NCI-H748 (cell line): ENCODE measurements around the gene SLC25A33.
A peak's percentile ranks its signal among the peaks of the same experiment; 100 is the strongest.

Experiments used
- DNase-seq: peaks from one replicate; lab custom pipeline; 2025; ENCODE audit not compliant: unreplicated experiment; lab: John Stamatoyannopoulos, UW

Gene SLC25A33

DNA sequence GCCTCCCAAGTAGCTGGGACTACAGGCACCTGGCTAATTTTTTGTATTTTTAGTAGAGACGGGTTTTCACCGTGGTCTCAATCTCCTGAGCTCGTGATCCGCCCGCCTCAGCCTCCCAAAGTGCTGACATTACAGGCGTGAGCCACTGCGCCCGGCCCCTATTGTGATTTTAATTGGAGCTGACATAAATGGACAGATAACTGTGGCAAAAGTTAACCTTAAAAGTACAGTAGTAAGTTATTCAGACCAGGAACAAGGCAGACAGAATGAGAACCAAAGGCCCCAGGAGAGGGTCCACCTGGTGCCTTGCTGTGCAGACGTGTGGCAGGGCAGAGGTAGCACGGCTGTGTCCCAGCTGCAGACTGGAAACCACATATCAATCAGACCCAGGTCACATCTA lies 60.5 kb downstream of the SLC25A33 start:
- DNase-seq = no peak

DNA sequence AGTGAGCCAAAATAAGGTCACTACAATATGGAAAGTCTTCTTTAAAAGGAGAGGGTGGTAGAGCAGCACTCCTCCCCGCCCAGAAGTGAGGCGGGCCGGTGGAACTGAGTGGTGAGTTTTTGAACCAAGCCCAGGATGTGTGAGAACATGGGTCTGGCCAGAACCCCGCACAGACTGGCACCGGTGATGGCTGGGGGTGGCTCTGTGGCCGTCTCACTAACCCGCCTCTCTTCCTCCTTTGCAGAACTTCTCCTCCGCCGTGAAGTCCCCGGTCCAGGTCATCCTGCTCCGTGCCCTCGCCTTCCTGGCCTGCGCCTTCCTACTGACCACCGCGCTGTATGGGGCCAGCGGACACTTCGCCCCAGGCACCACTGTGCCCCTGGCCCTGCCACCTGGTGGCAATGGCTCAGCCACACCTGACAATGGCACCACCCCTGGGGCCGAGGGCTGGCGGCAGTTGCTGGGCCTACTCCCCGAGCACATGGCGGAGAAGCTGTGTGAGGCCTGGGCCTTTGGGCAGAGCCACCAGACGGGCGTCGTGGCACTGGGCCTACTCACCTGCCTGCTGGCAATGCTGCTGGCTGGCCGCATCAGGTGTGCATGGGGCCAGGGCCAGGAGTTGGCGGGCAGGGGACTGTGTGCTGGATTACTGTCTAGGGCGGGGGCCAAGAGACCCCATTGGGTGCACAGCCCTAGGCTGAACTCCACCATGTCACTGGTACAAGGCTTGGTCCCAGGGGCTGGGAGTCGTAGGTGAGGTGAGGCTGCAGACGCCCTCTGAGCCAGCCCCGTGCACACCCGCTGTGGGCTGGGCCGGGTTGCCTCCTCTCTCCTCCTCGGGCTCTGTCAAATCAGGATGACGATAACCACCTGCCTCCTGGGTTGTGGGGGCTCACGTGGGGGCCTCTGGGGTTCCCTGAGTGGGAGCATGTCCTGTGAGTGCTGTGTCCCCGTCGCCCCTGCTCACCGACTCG lies 61.9 kb downstream of the SLC25A33 start:
- DNase-seq = no peak

DNA sequence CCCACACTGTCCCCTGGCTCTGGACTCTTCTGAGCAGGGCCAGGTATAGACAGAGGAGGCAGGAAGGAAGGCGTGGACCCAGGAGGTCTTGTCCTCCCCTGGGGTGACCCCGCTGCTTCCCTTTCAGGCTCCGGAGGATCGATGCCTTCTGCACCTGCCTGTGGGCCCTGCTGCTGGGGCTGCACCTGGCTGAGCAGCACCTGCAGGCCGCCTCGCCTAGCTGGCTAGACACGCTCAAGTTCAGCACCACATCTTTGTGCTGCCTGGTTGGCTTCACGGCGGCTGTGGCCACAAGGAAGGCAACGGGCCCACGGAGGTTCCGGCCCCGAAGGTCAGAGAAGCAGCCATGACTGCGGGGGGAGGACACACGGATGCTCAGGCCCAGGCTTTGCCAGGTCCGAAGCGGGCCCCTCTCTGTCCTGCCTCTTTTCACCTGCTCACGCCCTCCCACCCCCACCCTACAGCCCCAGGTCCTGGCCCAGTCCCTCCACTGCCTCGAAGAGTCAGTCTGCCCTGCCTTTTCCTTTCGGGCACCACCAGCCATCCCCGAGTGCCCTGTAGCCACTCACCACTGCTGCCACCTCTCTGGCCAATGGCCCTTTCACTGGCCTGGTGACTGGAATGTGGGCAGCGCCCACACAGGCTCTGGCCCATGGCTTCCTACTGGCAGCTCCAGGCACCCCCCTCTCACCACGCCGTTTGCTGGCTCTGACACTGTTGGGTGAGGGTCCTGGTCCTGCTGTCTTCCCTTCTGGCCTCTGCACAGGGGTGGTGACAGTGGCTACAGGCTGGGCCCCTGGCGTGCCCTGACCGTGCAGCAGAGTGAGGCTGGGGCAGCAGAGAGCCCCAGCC lies 62.9 kb downstream of the SLC25A33 start:
- no peak for DNase-seq

DNA sequence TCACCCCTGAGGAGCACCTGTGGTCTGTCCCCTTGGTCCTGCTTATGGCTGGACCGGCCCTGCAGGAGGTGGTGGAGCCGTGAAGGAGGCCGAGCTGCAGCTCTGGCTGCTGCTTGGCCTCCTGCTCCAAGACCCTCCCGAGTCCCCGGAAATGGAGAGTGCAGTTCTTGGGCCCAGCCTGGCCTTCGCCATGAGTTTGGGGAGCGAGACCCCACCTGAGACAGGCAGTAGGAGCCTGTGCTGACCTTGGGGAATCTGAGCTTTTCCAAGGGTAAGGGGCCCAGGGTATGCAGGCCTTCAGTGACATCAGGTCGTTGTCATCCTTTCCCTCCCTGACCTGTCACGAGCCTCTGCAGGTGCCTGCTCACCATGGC lies 63.5 kb downstream of the SLC25A33 start:
- no peak for DNase-seq

DNA sequence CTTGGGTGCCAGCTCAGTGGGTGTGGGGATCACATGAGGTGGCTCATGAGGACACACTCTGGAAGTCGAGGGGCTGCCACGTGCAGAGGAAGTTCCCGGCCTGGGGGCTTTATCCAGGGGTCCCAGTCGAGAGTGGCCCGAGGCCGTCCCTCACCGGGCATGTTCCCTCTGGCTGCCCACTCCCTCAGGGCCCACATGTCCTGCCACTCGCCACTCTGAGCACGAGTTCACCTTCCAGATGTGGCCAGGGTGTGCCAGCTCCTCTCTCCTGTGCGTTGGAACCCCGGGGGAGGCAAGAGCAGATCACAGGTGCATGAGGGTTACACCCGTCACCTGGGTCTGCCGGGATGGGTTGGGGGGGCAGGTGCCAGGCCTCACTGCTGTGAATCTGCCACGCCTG lies 64.0 kb downstream of the SLC25A33 start:
- DNase-seq = no peak

DNA sequence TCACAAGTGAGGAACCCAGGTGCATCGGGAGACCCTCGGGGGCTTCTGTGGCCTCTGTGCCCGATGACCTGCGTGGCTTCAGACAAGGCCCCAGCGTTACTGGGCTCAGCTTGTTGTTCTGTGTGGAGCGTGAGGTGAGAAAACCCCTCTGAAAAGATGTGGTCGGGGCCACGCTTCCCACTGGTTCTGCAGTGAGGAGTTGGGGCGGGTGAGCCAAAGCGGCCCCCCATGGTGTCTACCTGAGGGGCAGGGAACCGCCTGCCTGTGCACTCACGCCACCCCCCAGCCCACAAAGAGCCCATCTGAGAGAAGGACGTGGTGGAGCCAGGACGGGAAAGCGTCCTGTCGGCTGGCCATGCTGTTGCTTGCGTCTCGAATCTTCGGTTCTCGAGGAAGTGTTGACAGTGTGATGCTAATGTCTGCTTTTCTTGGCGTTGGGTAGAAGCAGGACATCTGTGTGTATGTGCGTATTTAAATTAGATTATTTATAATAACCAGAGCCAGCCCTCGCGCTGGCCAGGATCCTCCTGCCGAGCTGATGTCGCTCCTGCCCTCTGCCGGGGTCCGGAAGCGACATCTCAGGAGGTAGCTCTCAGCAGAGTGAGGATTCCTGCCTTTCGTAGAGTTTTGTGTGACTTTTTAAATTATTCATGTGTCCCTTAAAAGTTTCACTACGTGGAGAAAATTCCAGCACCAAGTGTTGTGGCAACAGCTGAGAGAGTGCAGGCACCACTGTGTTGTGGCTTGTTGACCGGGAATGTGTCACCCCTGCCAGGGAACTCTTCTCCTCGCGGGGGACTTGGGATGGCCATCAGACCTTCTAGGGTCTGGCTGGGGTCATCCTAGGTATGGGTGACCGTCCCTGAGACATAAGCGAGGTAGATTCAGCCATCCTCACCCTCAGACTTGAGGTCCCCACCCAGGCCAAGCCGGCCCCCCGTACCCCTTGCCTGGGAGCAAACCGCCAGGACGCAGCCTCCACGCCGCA lies 64.8 kb downstream of the SLC25A33 start:
- no peak for DNase-seq

DNA sequence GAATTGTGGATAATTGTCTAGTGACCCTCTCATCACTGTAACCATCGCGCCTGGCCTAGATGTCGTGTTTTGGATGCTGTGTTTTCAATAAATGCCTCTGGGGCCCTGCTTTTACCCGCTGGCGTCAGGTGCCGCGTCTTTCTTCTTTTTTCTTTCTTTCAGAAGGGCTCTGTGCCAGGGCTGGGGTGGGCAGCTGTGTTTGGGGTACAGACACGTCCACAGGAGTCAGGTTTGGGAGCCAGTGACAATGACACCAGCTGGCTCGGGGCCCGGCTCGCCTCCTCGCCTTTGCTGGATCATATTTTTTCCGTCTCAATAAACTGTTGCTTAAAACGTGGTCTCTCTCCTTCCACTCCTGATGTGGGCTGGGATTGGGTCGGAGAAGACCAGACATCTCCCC lies 65.6 kb downstream of the SLC25A33 start:
- no peak for DNase-seq

DNA sequence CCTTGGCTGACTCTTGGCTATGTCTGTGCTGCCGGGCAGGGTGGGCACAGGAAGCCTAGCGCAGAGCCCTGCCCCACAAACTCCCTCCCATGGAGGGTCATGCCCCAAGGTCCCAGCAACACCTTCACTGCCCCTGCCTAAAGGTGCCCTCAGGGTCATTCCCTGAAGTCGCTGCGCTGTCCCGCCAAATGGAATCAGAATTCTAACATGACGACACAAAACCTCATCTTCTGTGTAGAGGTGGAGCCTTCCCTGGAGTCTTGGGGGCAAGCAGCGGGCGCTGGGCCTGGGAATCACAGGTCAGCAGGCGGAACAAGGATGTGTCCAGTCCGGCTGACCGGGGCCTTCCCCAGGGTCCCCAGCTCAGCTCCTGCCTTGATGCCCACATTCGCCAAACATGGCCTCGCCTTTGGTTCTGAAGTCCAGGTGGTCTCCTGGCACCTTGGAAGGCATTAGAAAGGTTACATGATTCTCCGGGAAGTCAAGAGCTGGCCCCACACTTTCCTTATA lies 66.7 kb downstream of the SLC25A33 start:
- no peak for DNase-seq

DNA sequence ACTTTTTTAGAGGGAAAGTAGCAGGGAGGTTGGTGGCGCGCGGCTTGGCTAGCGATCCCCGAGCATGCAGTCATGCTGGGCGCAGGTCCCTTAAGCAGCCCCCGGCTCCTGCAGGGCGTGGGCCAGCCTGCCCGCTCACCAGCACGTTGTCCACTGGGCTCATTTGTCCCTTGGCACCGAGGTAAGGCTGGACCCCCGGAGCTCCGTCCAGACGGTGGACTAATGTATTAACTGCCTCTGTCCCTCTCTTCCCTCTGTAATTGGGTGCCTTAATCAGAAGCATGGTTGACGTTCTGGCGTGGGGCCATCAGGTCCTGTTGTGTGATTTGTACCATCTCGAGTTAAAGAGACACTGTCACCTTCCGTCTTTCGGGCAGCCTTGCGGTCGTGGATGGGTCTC lies 67.2 kb downstream of the SLC25A33 start:
- DNase-seq = no peak

DNA sequence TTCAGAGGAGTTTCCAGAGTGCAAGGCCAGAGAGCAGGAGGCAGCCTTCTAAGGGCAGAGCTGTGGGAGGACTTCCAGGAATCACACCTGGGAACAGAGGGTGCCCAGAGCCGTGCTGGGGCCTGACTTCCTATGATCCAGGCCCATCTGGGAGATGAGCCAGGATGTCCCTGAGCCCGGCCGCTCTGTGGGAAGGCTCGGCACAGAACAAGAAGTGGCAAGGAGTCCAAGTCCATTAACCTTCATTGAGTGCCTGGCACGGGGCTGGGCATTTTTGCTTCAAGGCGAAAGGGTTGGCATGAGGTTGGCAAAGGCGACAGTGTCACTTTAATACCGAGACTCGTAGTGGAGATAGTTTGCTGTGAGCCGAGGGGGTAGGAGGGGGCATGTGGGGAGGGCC lies 67.7 kb downstream of the SLC25A33 start:
- DNase-seq = no peak

DNA sequence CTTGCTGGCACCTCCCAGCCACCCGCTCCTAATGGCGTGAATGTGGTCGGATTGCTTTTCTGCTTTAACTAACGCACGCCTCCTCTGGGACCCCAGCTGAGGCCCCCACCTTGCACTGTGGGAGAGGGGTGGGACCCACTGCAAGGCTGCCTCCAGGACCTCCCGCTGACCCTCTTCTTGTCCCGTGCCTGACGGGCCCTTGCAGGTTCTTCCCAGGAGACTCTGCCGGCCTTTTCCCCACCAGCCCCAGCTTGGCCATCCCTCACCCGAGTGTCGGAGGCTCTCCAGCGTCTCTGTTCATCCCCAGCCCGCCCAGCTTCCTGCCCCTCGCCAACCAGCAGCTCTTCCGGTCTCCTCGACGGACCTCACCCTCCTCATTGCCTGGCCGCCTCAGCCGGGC lies 68.1 kb downstream of the SLC25A33 start:
- DNase-seq = no peak

DNA sequence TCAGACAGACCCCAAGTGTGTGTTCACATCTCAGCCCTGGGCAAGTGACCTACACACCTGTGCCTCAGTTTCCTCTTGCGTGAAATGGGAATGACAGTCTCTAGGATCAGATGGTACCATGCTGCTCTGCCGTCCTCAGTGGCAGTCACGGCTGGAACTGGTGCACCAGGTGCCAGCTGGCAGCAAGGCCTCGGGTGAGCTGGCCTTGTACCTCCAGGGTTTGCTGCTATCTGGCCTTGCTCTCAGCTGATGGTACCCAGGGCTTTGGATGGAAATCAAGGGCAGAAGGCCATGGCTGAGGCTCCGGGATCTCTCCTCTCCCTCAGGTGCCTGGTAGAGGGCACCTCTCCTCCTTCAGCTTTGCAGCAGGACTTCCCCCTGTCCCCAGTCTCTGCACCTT lies 70.7 kb downstream of the SLC25A33 start:
- no peak for DNase-seq

DNA sequence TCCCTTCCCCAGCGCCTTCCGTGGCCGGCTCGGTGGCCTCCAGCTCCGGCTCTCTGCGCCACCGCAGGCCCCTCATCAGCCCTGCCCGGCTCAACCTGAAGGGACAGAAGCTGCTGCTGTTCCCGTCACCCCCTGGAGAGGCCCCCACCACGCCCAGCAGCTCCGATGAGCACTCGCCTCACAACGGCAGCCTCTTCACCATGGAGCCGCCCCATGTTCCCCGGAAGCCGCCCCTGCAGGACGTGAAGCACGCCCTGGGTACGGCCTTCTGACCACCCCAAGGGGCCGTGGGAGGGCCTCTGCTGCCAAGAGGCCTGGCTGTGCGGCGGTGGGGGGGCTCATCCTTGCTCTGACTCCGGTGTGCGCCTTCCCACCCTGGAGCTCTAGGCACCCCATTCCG lies 71.3 kb downstream of the SLC25A33 start:
- DNase-seq = no peak

DNA sequence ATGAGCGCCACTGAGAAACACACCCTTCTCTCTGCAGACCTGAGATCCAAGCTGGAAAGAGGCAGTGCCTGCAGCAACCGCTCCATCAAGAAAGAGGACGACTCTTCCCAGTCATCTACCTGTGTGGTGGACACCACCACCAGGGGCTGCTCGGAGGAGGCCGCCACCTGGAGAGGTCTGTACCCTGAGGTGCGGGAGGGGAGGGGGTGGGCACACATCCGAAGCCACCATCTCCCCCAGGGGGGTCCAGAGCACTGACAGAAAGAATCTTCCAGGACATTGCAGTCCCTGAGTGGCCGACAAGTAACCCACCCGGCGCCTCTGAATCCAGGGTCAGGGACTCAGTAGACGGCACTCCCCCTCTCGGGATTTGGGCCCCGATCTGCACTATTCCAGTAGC lies 72.5 kb downstream of the SLC25A33 start:
- DNase-seq = no peak

DNA sequence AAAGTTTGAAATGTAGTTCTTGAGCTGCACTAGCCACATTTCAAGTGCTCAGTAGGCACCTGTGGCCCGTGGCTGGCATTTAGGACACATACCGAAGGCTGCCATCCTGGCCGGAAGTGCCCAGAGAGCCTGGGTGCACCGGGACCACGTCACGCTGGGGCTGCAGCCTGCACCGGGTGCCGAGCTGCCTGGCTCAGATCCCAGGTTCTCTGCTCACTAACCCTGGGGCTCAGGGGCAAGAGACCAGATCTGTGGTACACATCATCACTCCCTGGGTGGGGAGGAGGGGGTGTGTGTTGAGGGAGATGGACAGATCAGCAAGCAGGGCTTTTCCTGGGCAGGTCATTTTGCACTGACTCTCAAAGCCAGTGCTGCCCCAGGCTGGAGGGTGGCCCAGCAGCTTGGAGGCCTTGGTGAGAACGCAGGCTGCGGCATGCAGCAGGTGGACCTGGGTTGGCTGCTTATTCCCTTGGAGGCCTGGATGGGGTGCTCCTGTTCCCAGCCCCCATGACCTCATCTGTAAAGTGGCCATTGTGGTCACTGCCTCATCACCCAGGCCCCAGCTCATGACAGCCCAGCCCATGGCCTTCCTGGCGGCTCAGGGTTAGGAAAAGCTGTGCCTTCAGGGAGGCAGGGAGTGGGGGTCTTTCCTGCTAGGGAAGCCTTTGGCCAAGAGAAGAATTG lies 73.0 kb downstream of the SLC25A33 start:
- no peak for DNase-seq

DNA sequence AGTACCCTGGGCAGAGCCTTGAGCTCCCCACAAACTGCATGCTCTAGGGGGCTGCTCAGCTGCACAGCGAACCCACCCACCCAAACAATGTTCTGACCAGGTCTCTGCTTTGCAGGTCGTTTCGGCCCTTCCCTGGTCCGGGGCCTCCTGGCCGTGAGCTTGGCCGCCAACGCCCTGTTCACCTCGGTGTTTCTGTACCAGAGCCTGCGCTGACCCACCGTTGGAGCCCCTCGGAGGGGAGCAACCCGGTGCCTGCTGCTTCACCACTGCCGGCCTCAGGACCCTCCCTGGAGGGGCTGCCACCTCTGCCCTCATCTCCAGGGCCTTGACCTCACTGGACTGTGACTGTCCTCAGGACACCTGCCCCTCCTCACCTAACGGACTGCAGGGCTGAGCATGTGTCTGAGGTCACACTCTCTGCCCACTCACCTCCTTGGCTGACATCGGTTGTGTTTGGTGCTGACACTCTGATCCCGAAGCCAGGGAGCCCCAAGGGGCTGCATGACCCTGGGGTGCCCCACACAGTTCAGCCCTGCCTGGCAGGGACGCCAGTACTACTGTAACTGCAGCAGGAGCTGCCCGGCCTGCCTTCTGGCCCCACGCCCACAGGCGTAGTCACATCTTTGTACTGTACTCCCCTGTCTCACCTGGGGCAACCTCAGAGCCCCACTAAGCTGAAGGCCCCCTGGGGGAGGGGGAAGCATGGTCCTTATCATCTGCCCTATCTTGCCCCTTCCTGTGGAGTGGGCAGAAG lies 73.8 kb downstream of the SLC25A33 start:
- no peak for DNase-seq

DNA sequence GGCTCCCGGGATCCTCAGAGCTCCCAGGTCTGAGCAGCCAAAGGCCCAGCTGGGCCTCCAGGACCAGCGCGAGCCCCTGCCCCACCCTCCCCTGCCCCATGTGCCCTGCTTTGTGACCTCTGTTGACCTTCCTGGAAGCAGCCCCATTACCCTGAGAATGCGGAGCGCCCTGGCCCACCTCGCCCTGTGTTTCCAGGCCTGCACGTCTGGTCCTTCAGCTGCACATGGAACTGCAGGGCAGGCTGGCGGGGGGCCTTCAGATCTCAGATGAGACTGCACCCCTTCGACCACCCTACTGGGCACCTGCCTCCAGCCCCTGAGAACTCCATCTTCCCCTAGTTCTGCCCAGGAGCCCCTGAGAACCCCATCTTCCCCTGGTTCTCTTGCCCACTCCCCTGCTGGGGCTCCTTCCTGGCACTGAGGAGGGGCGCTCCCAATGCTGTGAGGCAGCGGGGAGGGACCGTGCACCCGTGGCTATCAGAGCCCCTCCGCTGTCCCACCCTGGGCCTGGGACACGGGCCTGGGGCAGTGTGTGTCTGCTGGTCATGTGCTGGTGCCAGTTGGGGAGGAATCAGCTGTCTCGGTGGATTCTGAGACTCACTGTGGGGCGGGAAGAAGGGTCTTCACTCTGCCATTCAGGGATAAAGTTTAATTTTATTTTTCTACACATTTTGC lies 74.5 kb downstream of the SLC25A33 start:
- DNase-seq = no peak

DNA sequence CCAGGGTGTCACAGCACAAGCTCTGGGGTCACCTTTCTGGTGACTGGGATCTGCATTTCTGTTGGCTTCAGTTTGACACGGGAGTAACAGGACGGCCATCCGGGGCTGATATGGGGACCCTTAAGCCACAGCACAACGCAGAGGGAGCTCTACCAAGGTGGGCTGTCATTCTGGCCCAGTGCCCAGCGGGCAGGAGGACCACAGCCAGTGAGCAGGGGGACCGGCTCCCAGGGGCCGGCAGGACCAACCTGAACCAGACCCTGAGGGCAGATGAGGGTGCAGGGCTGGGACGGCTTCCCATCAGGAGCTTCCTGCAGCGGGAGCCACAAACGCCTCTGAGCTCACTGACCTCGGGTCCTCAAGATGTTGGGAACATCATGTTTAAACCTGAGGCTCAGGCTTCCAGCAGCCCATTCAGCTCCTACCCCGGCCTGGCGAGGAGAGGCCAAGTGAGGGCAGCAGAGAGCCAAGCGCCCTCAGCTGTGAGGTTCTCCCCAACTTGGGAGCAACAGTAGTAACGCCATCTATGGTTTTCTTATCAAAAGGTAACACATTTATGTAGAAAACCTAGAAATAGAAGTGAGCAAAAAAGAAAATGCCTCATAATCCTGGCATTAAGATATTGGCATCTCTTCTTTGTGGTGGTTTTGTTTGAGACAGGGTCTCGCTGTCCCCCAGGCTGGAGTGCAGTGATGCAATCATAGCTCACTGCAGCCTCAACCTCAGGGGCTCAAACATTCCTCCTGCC lies 76.2 kb downstream of the SLC25A33 start:
- DNase-seq = peak; percentile 3
